Measurements from ENCODE around the gene NSMF. TPM values are rescaled to one million over a fixed set of nuclear protein-coding genes. Genes with fewer than 3 reads are reported as not detected.

The NSMF gene
- total RNA-seq, 5 donors from 2014 or later (not counting 1 experiment from before 2014, with no cell fraction given): 40.5 to 89.5 (median 51.7) TPM

DNA sequence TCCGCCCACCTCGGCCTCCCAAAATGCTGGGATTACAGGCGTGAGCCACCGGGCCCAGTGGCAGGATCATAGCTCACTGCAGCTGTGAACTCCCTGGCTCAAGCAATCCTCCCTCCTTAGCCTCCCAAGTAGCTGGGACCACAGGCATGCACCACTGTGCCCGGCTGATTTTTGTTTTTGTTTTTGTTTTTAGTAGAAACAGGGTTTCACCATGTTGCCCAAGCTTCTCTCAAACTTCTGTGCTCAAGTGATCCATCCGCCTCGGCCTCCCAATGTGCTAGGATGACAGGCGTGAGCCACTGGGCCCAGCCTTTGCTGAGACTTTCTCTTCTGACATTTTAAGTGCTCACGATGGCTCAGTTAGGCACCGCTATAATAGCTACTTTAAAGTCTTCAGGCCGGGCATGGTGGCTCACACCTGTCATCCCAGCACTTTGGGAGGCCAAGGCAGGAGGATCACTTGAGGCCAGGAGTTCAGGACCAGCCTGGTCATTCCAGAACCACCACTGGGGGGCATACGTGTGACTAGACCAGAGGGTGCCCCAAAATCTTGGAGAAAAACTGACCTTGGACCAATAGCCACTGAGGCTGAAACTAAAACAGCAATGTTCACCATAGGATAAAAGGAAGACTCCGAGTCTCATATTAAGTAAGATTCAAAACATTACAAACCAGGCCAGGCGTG is 14.9 kb downstream of the NSMF start:
- Mint-ChIP-seq H3K36me3 (no peaks in the 10 kb centered on the region), H3K27ac (no peak overlapping the region), H3K4me1 (peaks cover 17 to 25% (median 24%) of the 10 kb centered on the region in 3 donors), H3K27me3 (peaks cover 5 to 13% of the 10 kb centered on the region in 2 donors), H3K4me3 (peak overlapping the region in 1 of 3 donors; percentile 13), H3K9me3 (no peaks in the 10 kb centered on the region)
- no peak for DNase-seq
- Histone ChIP-seq H3K36me3 (ENCODE audit: control insufficient read depth in 2 of 2, extremely low read depth in 1 of 2, insufficient read depth in 1 of 2, low read length in 1 of 2) (no peaks in the 10 kb centered on the region), H3K27me3 (replicated peaks in 1 of 2; ENCODE audit: control insufficient read depth in 2 of 2, extremely low read depth in 1 of 2, insufficient read depth in 2 of 2, low read length in 1 of 2) (peaks cover 0 to 36% of the 10 kb centered on the region in 2 experiments), H3K4me1 (ENCODE audit: control insufficient read depth in 1 of 2, extremely low read depth in 1 of 2, insufficient read depth in 2 of 2, low read length in 2 of 2) (peaks cover 0 to 33% of the 10 kb centered on the region in 2 experiments), H3K27ac (ENCODE audit: low read length) (no peak overlapping the region), H3K9me3 (no peaks in the 10 kb centered on the region), H3K4me3 (ENCODE audit: control insufficient read depth in 1 of 2, extremely low read depth in 1 of 2, low read length in 1 of 2) (no peak overlapping the region)
- no peak for ATAC-seq (replicated peaks in 1 of 4)
- ChIA-PET CTCF (interaction anchor here in 1 of 2 donors (0.9 kb wide), 1 partner anchor 21 kb away, joined by 3 read pairs; the partner anchor contains the start of genes EXD3 and NOXA1), POLR2A (no interaction called here)
- WGBS (ENCODE audit: insufficient coverage): 88% methylated on average over 11 of the region's 14 CpGs

- no peak overlapping the region for H3K27ac Mint-ChIP-seq
- peaks cover 0 to 51% of the 10 kb centered on the region in 2 experiments for H3K27me3 ChIP-seq (replicated peaks in 1 of 2; ENCODE audit: control insufficient read depth in 2 of 2, extremely low read depth in 1 of 2, insufficient read depth in 2 of 2, low read length in 1 of 2)
- DNase-seq: no peak
- peak overlapping the region; percentile 39 to 82 (median 57) for H3K4me3 Mint-ChIP-seq
- H3K9me3 Mint-ChIP-seq: no peaks in the 10 kb centered on the region
- CTCF ChIA-PET: interaction anchor here in 1 of 2 donors (0.6 to 0.7 kb wide), 2 partner anchors 104 to 488 kb away, joined by 5 to 8 read pairs; no protein-coding TSS in a partner anchor
- no peak overlapping the region for H3K27ac ChIP-seq (ENCODE audit: low read length)
- peaks cover 15 to 21% (median 19%) of the 10 kb centered on the region in 3 donors for H3K4me1 Mint-ChIP-seq
- H3K4me1 ChIP-seq (ENCODE audit: control insufficient read depth in 1 of 2, extremely low read depth in 1 of 2, insufficient read depth in 2 of 2, low read length in 2 of 2): peaks cover 0 to 23% of the 10 kb centered on the region in 2 experiments
- no peak overlapping the region for H3K4me3 ChIP-seq (ENCODE audit: control insufficient read depth in 1 of 2, extremely low read depth in 1 of 2, low read length in 1 of 2)
- POLR2A ChIA-PET: no interaction called here
- no peaks in the 10 kb centered on the region for H3K36me3 Mint-ChIP-seq
- WGBS (ENCODE audit: insufficient coverage): no CpG with 5 or more reads among the region's 7 CpGs
- peaks cover 5 to 16% of the 10 kb centered on the region in 2 donors for H3K27me3 Mint-ChIP-seq
- H3K9me3 ChIP-seq: no peaks in the 10 kb centered on the region
- ATAC-seq (replicated peaks in 1 of 4): no peak
- H3K36me3 ChIP-seq (ENCODE audit: control insufficient read depth in 2 of 2, extremely low read depth in 1 of 2, insufficient read depth in 1 of 2, low read length in 1 of 2): no peaks in the 10 kb centered on the region
Observed at GRCh38 chr9:137441935-137442321, 17.2 kb downstream of the NSMF start.

- peaks cover 15 to 20% (median 16%) of the 10 kb centered on the region in 3 donors for H3K4me1 Mint-ChIP-seq
- H3K27me3 Mint-ChIP-seq: peaks cover 5 to 16% of the 10 kb centered on the region in 2 donors
- WGBS (ENCODE audit: insufficient coverage): 2% methylated on average over 35 of the region's 62 CpGs
- H3K36me3 ChIP-seq (ENCODE audit: control insufficient read depth in 2 of 2, extremely low read depth in 1 of 2, insufficient read depth in 1 of 2, low read length in 1 of 2): no peaks in the 10 kb centered on the region
- H3K27ac ChIP-seq (ENCODE audit: low read length): no peak within 1 kb of the TSS
- peak within 1 kb of the TSS; percentile 39 to 82 (median 57) for H3K4me3 Mint-ChIP-seq
- H3K27me3 ChIP-seq (replicated peaks in 1 of 2; ENCODE audit: control insufficient read depth in 2 of 2, extremely low read depth in 1 of 2, insufficient read depth in 2 of 2, low read length in 1 of 2): peaks cover 0 to 56% of the 10 kb centered on the region in 2 experiments
- H3K9me3 ChIP-seq: no peaks in the 10 kb centered on the region
- H3K4me1 ChIP-seq (ENCODE audit: control insufficient read depth in 1 of 2, extremely low read depth in 1 of 2, insufficient read depth in 2 of 2, low read length in 2 of 2): peaks cover 0 to 23% of the 10 kb centered on the region in 2 experiments
- ChIA-PET POLR2A (no interaction called here), CTCF (interaction anchor here in 1 of 2 donors (0.6 kb wide), 1 partner anchor 487 kb away, joined by 8 read pairs; no protein-coding TSS in a partner anchor)
- H3K9me3 Mint-ChIP-seq: no peaks in the 10 kb centered on the region
- ATAC-seq (replicated peaks in 1 of 4) (peak in 2 of 4 experiments; percentile 20 to 21), DNase-seq (peak in 1 of 35 experiments; percentile 1)
- H3K36me3 Mint-ChIP-seq: no peaks in the 10 kb centered on the region
- H3K4me3 ChIP-seq (ENCODE audit: control insufficient read depth in 1 of 2, extremely low read depth in 1 of 2, low read length in 1 of 2): peak within 1 kb of the TSS in 1 of 2 donors; percentile 1
- H3K27ac Mint-ChIP-seq: no peak within 1 kb of the TSS
Observed at GRCh38 chr9:137441289-137441934, 17.7 kb downstream of the NSMF start, which contains the start of gene ENTPD8. Gene ENTPD8, minus strand, starts transcription at chr9:137441357. Its CDS starts 3,072 bp downstream, at chr9:137438285.

DNA sequence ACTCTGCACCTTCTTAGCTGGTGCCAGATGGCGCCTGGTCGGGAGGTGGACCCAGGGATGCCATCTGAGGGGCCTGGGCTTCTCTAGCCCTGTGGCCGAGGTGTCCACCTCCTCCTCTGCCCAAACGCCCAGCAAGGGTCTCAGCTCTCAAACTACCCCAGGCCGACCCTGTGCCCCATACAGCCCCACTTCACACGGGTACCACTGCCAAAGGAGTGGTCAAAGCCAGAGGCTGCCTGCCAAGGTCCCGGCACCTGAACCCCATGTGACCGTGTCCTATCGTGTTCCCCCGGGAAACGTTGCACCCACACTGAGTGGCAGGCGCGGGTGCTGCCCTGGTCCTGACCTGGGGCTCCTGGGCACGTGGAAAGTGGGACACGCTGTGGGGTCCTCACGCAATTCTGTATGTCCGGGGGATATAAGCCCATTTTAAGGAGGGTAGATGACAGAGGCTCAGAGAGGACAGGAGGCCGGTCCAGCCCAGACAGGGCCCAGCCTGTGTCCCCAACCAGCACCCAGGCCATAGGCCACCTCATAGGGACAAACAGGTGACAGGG is 19.9 kb downstream of the NSMF start:
- peaks cover 5 to 16% of the 10 kb centered on the region in 2 donors for H3K27me3 Mint-ChIP-seq
- no peak for DNase-seq
- Histone ChIP-seq H3K27me3 (replicated peaks in 1 of 2; ENCODE audit: control insufficient read depth in 2 of 2, extremely low read depth in 1 of 2, insufficient read depth in 2 of 2, low read length in 1 of 2) (peaks cover 0 to 52% of the 10 kb centered on the region in 2 experiments), H3K4me1 (ENCODE audit: control insufficient read depth in 1 of 2, extremely low read depth in 1 of 2, insufficient read depth in 2 of 2, low read length in 2 of 2) (peaks cover 0 to 8% of the 10 kb centered on the region in 2 experiments), H3K9me3 (no peaks in the 10 kb centered on the region), H3K36me3 (ENCODE audit: control insufficient read depth in 2 of 2, extremely low read depth in 1 of 2, insufficient read depth in 1 of 2, low read length in 1 of 2) (no peaks in the 10 kb centered on the region), H3K4me3 (ENCODE audit: control insufficient read depth in 1 of 2, extremely low read depth in 1 of 2, low read length in 1 of 2) (no peak overlapping the region), H3K27ac (ENCODE audit: low read length) (no peak overlapping the region)
- H3K4me3 Mint-ChIP-seq: peak overlapping the region in 1 of 3 donors; percentile 58
- peaks cover 3 to 6% (median 3%) of the 10 kb centered on the region in 3 donors for H3K4me1 Mint-ChIP-seq
- H3K36me3 Mint-ChIP-seq: no peaks in the 10 kb centered on the region
- no peak overlapping the region for H3K27ac Mint-ChIP-seq
- no peaks in the 10 kb centered on the region for H3K9me3 Mint-ChIP-seq
- 80% methylated on average over 14 of the region's 18 CpGs for WGBS (ENCODE audit: insufficient coverage)
- ChIA-PET CTCF (no interaction called here), POLR2A (no interaction called here)
- ATAC-seq (replicated peaks in 1 of 4): no peak

DNA sequence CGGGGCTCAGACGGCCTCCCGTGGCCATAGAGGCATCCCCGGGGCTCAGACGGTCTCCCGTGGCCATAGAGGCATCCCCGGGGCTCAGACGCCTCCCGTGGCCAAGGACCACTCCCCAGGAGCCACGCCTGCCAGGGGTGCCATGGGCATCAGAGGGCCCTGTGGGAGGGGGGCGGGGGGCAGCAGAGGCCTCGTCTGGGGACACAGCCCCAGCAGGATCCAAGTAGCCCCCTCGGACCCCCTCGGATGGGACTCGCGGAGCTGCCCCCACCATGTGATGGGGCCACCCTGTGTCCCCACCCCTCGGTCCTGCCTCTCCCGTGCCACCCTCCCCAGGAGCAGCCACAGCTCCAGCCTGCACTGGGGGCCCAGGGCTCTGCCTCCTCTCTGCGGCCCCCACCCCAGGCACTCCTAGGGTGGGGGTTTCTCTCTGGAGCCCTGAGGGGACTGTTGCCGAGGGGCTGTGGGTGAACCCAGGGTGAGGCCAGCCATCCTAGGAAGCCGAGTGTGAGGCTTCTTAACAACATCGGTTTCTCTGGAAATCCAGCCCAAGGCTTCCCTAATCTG is 20.5 kb downstream of the NSMF start:
- H3K9me3 Mint-ChIP-seq: no peaks in the 10 kb centered on the region
- H3K4me1 Mint-ChIP-seq: peaks cover 3 to 6% (median 3%) of the 10 kb centered on the region in 3 donors
- DNase-seq (no peak), ATAC-seq (replicated peaks in 1 of 4) (no peak)
- no peak overlapping the region for H3K4me3 Mint-ChIP-seq
- H3K27ac ChIP-seq (ENCODE audit: low read length): no peak overlapping the region
- no peaks in the 10 kb centered on the region for H3K36me3 Mint-ChIP-seq
- H3K27me3 Mint-ChIP-seq: peaks cover 5 to 16% of the 10 kb centered on the region in 2 donors
- peaks cover 0 to 8% of the 10 kb centered on the region in 2 experiments for H3K4me1 ChIP-seq (ENCODE audit: control insufficient read depth in 1 of 2, extremely low read depth in 1 of 2, insufficient read depth in 2 of 2, low read length in 2 of 2)
- H3K27me3 ChIP-seq (replicated peaks in 1 of 2; ENCODE audit: control insufficient read depth in 2 of 2, extremely low read depth in 1 of 2, insufficient read depth in 2 of 2, low read length in 1 of 2): peaks cover 0 to 49% of the 10 kb centered on the region in 2 experiments
- ChIA-PET POLR2A (no interaction called here), CTCF (no interaction called here)
- WGBS (ENCODE audit: insufficient coverage): 87% methylated on average over 13 of the region's 22 CpGs
- H3K4me3 ChIP-seq (ENCODE audit: control insufficient read depth in 1 of 2, extremely low read depth in 1 of 2, low read length in 1 of 2): no peak overlapping the region
- H3K27ac Mint-ChIP-seq: no peak overlapping the region
- no peaks in the 10 kb centered on the region for H3K36me3 ChIP-seq (ENCODE audit: control insufficient read depth in 2 of 2, extremely low read depth in 1 of 2, insufficient read depth in 1 of 2, low read length in 1 of 2)
- H3K9me3 ChIP-seq: no peaks in the 10 kb centered on the region
